Right kidney (tissue), 1 donor: Measurements from ENCODE around the gene DLST.
A peak's percentile ranks its signal among the peaks of the same experiment; 100 is the strongest.

Experiments
- DNase-seq: peaks from one replicate; pipeline ENCODE4 v3.0.0-alpha.2; 2016

DLST gene

DNA sequence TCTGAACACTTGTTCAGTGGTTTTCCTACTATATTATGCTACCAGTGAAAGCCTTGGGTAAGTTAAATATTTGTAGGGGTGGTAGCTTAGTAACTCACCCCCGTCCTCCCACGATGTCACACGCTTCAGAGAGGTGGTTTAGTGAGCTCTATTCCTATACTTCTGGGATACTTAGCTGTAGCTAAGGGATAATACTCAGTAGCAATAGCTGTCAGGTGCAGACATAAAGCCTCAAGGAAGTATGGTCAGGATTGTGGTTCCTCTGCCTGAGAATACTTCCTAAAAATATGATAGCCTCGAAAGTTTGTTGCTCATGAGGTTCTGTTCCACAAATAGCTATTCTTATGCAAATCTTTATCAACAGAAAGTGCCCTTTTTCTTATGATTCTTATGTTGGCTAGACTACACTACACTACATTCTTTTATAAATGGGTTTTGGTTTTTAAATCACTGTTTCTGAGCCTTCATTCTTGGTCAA is 11.9 kb downstream of the DLST start:
- no peak for DNase-seq

GRCh38 chr14:74896400-74896799 is 14.7 kb downstream of the DLST start:
- DNase-seq, result no peak

GRCh38 chr14:74897642-74898041 is 15.9 kb downstream of the DLST start:
- no peak for DNase-seq

GRCh38 chr14:74898083-74898482 is 16.4 kb downstream of the DLST start:
- DNase-seq, result no peak

DNA sequence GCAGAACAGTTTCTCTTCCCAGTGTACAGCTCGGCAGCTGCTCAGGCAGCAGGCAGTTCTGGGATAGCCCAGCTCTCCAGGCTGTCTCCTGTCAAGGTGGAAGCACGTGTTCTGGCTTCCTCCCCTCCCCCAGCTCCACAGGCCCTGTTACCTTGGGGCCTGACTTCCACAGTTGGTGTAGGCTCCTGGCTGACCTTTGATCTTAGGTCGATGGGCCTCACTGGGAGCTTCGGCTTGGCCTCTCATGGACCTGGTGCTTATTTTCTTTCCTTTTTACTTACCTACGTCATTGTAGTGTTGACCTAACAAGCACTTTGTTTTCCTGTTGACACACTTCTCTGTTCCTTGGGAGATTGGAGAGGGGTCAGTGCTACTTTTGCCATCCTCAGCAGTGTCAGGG is 17.0 kb downstream of the DLST start:
- no peak for DNase-seq

DNA sequence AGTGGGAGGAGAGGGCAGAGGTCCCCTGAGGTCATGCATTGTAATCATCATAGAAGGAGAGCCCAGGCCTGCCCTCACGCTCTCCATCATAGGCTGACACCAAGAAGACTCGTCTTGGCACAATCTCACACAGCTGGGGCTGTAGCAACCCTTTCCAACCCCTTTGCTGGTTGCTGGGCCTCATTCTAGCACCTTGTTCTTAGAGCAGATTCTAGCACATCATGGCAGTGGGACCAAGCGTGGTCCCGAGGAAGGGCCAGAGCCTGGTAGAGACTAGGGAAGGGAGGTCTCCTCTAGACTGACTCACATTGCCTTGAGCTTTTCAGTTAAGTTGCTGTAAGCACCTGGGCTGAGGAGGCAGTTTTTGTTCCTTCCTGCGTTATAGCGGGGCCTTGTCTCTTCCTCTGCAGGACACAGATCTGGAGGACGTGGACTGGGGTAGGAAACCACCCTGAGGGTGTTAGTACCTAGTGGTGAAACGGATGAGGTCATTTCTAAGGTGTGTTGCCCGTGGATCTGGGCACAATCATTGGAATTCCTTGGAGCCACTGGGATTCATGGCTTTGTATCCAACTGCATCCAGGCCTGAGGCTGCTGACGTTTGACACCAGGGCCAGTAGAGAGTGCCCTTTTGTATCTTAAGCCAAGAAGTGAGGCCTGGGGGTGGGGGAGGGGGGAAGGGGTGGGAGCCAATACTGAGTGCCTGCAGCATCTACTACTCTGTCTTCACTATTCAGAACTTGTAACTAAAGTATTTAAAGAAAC is 21.4 kb downstream of the DLST start:
- DNase-seq, result no peak

DNA sequence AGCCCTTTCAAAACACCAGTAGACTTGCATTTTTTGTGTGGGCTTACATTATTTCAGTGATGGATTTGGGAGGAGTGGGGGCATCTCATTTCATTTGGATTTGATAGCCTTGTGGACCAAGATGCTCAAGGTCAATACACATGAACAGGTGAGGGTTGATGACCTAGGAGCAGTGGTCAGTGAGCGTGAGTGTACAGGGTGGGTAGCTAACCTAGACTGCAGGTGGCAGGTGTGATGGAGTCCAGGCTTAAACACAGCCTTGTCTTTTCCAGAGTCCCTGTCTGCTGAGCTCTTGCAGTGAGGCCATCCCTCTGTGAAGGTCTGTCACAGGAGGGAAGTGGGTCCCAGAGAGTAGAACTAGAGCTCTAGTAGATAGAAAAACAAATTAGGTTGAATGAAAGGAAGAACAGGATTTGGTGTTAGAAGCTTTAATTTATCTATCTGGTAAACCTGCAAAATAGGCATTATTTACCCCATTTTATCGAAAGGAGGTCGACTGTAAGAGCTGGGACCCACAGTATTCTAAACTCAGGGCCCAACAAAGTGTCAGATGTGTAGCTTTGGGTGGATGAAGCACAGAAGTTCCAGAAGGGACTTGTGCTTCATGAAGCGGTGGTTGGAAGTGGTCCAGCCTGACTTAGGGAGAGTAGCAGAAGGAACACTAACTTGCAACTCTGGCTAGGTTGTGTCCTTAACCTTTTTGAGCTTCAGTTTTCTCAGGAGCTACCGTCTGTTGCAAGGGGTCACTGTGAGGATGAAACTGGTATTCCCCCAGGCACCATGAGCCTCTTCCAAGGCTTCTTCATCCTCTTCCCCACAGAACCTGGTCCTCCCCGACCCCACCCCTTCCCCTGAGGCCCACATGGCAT is 23.2 kb downstream of the DLST start:
- no peak for DNase-seq

DNA sequence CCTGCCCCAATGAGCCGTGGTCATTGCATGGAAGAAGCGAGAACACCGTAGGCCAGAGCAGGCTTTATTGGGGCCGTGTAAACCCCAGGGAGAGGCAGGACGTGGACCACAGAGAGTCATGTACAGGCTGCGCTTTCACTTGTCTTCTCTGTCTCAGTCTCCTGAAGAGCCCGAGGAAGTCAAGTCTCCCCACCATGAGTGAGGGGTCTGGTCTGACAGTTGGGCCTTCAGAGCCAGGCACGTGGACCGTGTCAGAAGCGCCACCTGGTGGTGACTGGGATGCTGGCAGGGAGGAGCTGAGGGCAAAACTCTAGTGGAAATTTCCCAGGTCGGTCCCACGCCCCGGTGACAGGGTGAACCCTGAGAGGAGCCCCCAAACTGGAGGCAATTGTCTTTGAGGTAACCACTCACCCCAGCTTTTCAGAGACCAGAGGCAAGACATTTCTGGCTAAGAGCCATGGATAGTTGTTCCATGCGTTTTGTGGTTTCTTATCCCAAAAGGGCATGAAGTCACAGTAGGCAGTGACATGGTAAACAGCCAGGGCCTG is 24.0 kb downstream of the DLST start:
- peak; percentile 61 for DNase-seq

DNA sequence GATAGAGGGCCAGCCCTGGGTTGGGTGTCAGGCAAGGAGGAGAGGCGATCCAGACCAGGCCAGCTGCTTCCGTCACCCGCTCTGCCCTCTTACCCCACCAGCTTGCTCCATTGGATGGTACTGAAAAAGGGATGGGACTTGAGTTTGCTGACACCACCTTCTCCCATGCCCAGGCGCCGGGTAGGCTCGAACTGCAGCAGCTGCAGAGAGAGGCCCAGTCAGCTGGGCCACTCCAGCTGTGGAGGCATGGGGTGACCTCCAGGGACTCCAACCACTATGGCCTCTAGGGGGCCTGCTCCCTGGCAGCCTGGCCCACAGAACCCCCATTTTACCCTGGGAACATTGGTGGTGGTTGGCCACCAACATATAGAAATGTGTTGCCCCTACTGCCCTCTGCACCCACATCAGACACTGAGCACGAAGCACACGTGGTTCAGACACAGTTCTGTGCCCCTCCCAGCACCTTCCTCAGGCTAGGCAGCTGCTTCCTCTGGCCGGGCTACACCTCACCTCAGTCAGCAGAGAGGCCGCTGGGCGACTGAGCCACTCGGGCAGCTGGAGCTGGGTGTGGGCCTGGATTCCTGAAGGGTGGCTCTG is 25.3 kb downstream of the DLST start:
- DNase-seq, result no peak

GRCh38 chr14:74907744-74908143 is 26.0 kb downstream of the DLST start:
- no peak for DNase-seq

GRCh38 chr14:74908861-74909341 is 27.2 kb downstream of the DLST start:
- no peak for DNase-seq

DNA sequence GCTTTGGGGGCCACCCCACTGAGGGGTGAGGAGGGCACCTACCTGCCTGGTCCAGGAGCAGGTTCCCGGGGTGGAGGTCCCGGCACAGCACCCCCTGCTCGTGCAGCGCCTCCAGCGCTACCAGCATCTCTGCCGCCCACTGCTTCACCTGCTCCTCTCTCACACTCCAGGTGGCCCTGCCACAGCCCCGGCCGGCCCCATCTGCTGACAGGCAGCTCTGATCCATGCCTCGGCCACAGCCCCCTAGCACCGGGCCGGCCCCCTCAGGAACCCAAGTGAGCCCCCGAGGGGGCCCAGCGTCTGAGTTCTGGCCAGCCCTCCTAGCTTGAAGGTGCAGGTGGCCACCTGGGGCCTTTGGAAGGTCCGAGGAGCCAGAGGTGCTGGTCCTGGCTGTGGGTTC is 27.8 kb downstream of the DLST start:
- no peak for DNase-seq

DNA sequence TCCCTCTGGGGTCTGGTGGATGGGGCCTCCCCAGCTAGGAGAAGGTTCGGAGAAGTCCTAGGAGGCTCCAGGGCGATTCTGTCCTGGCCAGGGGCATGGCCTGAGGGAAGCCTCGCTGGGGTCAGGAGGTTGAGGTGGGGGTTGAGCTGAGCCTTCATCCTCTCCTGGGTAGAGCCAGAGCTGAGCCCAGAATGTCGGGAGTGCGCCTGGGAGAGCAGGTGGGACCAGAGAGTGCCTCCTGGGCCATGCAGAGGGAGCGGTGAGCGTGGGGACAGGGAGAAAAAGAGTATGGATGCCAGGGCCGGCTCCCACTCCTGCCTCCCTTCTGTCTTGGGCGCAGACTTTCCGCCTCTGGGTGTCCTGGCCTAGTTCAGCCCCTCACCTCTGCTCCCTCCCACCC is 28.2 kb downstream of the DLST start:
- DNase-seq, result no peak

DNA sequence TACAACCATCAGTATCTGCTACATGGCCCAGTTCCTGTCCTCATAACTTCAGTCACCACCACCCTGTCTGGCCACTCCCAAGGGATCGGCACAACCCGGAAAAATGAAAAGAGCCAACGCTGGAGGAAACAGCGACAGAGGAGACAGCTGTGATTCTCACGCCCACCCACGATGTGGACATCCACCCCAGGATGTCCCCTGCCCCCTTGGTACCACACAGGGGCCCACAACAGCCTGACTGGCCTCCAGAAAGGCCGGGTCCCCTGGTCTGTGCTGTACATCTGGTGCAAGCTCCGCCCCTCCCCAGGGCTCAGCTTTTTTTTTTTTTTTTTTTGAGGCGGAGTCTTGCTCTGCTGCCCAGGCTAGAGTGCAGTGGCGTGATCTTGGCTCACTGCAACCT is 28.8 kb downstream of the DLST start:
- DNase-seq, result no peak

- no peak for DNase-seq
Observed at GRCh38 chr14:74911221-74911620, 29.5 kb downstream of the DLST start.

GRCh38 chr14:74911704-74912103 is 30.0 kb downstream of the DLST start:
- no peak for DNase-seq

DNA sequence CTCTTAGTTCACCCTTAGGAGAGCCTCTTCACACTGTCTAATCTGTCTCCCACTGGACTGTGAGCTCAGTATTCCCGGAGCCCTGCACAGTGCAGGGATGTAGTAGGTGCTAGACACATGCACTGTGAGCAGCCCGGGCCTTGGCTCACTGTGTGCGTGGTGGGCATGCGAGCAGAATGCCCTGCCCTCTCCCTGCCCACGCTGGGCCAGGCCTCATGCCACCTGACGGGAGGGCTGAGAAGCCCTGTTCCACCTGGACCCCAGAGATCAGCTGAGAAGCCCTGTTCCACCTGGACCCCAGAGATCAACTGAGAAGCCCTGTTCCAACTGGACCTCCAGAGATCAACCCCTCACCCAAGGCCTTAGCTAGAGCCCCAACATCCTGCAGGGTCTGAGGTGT is 30.4 kb downstream of the DLST start:
- no peak for DNase-seq

DNA sequence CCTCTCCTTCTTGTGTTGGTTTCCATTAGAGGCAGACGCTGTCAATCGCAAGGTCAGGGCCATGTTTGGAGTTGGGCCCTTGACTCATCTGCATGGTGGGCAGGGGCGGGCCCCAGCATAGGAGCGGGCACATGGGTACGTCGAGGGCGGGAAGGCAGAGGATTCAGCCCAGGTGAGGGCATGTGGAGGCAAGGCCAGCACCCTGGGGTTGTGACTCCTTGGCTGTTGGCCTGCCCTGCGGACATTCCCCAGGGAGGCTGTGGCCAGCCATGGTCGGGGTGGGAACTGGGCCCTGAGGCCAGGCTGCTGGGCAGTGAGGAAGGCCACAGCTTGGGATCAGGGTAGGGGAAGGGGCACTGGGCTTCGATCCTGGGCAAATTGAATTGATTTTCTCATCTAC is 31.1 kb downstream of the DLST start:
- DNase-seq, result no peak

DNA sequence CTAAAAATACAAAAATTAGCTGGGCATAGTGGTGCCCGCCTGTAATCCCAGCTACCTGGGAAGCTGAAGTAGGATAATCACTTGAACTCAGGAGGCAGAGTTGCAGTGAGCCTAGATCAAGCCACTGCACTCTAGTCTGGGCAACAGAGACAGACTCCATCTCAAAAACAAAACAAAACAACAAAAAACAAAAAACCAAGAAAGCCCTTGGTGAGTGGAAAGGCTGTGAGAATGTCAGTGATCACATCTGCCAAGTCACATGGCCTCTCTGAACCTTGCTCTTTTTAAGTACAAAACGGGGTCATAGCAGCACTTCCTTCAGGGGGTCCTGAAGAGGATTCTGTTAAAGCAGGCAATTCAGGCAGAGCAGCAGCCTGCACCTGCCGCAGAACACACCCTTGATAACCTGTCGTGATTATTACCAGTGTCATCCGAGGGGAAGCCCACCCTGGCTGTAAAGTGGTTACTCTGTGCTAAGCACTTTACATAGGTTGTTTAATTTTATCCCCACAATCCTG is 31.7 kb downstream of the DLST start:
- no peak for DNase-seq

DNA sequence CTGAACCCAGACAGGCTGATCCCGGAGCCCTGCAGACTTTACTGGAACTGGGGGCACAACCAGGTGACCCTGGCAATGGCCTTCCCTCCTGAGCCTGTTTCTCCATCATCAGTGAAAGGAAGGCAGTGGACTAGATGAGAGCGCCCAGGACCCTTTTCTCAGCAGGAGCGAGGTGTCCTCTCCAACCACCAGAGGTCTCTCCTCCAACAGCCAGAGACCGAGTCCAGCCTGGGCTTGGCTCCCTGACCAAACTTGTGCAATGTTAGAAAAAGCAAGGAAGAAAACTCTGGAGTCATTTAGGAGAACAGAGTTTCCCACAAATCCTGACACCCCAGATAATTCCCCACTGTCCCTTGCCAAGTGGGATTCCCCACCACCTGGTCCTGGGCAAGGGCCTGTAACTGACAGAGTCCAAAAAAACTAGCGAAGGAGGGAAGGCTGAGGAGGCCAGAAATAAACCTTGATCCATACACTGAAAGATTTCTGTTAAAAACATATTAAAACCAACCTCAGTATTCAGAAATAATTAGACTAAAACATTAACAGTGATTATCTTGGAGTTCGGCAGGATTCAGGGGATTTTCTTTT is 32.4 kb downstream of the DLST start:
- DNase-seq, result no peak

- DNase-seq, result no peak
Observed at GRCh38 chr14:74915426-74915825, 33.7 kb downstream of the DLST start.

DNA sequence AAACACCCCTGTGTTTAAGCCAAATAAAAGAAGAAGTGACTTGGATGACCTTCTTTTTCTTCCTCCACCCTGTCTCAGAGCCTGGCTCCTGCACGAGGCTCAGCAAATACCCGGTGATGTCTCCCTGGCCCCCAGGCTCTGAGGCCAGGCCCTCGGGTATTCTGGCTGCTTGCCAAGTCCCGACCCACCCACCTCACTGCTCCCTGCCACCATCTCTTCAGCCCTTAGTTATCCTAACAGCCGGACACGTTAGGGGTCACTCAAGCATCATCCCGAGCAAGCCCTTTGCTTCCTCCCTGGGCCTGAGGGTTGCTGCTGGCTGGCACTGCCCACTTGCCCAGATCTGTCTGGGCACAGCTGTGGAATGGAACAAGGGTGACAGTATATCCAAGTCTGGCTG is 34.1 kb downstream of the DLST start:
- DNase-seq, result no peak
